Measurements from ENCODE around the gene TGFBR3. TPM values are rescaled to one million over a fixed set of nuclear protein-coding genes. Genes with fewer than 3 reads are reported as not detected.

TGFBR3 gene
- total and polyA plus RNA-seq, 8 donors = 21.7 to 54.6 (median 45.1) TPM

- DNase-seq (no peak), ATAC-seq (no peak)
- H3K27me3 ChIP-seq = no peaks in the 10 kb centered on the region
- H3K36me3 ChIP-seq = no peaks in the 10 kb centered on the region
- intact Hi-C loops (cut with DNase I) = no loop called here
- H3K9me3 ChIP-seq = no peaks in the 10 kb centered on the region
- no peak overlapping the region for H3K4me3 ChIP-seq
- peaks cover 4 to 9% of the 10 kb centered on the region in 2 donors for H3K4me1 ChIP-seq
- H3K27ac ChIP-seq = no peak overlapping the region
- no peak for TF ChIP-seq CTCF (IDR thresholded peaks at IDR 0.05)
These were observed 74.5 kb downstream of the TGFBR3 start for GRCh38 chr1:91811363-91812025.

- ATAC-seq (no peak), DNase-seq (no peak)
- Histone ChIP-seq H3K9me3 (no peaks in the 10 kb centered on the region), H3K27ac (no peak overlapping the region), H3K4me1 (peaks cover 12 to 16% of the 10 kb centered on the region in 2 donors), H3K4me3 (no peak overlapping the region), H3K27me3 (no peaks in the 10 kb centered on the region), H3K36me3 (no peaks in the 10 kb centered on the region)
- intact Hi-C loops (cut with DNase I) = no loop called here
- no peak for TF ChIP-seq CTCF (IDR thresholded peaks at IDR 0.05)
These were observed 76.6 kb downstream of the TGFBR3 start for GRCh38 chr1:91809317-91809716.

- H3K9me3 ChIP-seq = no peaks in the 10 kb centered on the region
- no peak for TF ChIP-seq CTCF (IDR thresholded peaks at IDR 0.05)
- intact Hi-C loops (cut with DNase I) = no loop called here
- peaks cover 13 to 29% of the 10 kb centered on the region in 2 donors for H3K4me1 ChIP-seq
- H3K4me3 ChIP-seq = no peak overlapping the region
- DNase-seq (no peak), ATAC-seq (no peak)
- H3K27ac ChIP-seq = no peak overlapping the region
- no peaks in the 10 kb centered on the region for H3K36me3 ChIP-seq
- no peaks in the 10 kb centered on the region for H3K27me3 ChIP-seq
These were observed 77.9 kb downstream of the TGFBR3 start for GRCh38 chr1:91807921-91808620.

GRCh38 chr1:91806769-91807700 lies 78.9 kb downstream of the TGFBR3 start:
- Histone ChIP-seq H3K4me3 (no peak overlapping the region), H3K36me3 (no peaks in the 10 kb centered on the region), H3K27me3 (no peaks in the 10 kb centered on the region), H3K27ac (no peak overlapping the region), H3K4me1 (peaks cover 13 to 31% of the 10 kb centered on the region in 2 donors), H3K9me3 (no peaks in the 10 kb centered on the region)
- no peak for ATAC-seq
- intact Hi-C loops (cut with DNase I) = no loop called here
- DNase-seq = no peak
- no peak for TF ChIP-seq CTCF (IDR thresholded peaks at IDR 0.05)

Measured in left lung (tissue), 10 donors.